IMR-90 (cell line): ENCODE measurements around the gene EEF1AKMT1. TPM values are rescaled to one million over a fixed set of nuclear protein-coding genes. Genes with fewer than 3 reads are reported as not detected.

Source experiments
- ATAC-seq: fragments of 200-7000 bp; cut with Tn5 transposase; 2 replicates; pipeline ENCODE4 v1.9.1; 2020; ENCODE audit warnings: low read depth, mild to moderate bottlenecking, moderate library complexity
- BruUV-seq: library from RNA; stranded (reverse); fragments of 400-500 nt; replicated peaks from 2 replicates; lab custom pipeline; 2021; lab: Mats Ljungman, UMichigan
- CTCF ChIA-PET: fragments of 300-600 bp; formaldehyde crosslinking; extraction: SDS; loops from one replicate; lab custom pipeline; 2021; ENCODE audit warnings: antibody characterized with exemption; lab: Yijun Ruan, JAX
- POLR2A ChIA-PET: fragments of 300-600 bp; sonication (Branson Sonifier 250); formaldehyde crosslinking; loops from one replicate; lab custom pipeline; 2022; ENCODE audit warnings: antibody characterized with exemption; ENCODE audit not compliant: unreplicated experiment; lab: Charles Lee
- DNase-seq: peaks from one replicate; pipeline ENCODE4 v3.0.0; 2013
- H2AFZ ChIP-seq: replicated peaks from 2 replicates; pipeline ENCODE3; 2013; ENCODE audit warnings: low read length, mild to moderate bottlenecking; ENCODE audit not compliant: poor library complexity
- H2AK5ac ChIP-seq: 2 replicates; pipeline ENCODE4 v1.6.1; 2013; ENCODE audit warnings: low read depth, low read length, inconsistent platforms
- H2AK9ac ChIP-seq: replicated peaks from 2 replicates; pipeline ENCODE3; 2013; ENCODE audit warnings: mild to moderate bottlenecking, low read depth, low read length, moderate library complexity; ENCODE audit not compliant: poor library complexity
- H2BK120ac ChIP-seq: 2 replicates; pipeline ENCODE4 v1.6.1; 2013; ENCODE audit warnings: low read depth, low read length, inconsistent platforms
- H2BK15ac ChIP-seq: 3 replicates; pipeline ENCODE4 v1.6.1; 2013; ENCODE audit warnings: low read depth, low read length, inconsistent platforms
- H2BK20ac ChIP-seq: 2 replicates; pipeline ENCODE4 v1.6.1; 2013; ENCODE audit warnings: low read depth, mild to moderate bottlenecking, inconsistent platforms, low read length, moderate library complexity
- H2BK5ac ChIP-seq: 2 replicates; pipeline ENCODE4 v1.6.1; 2013; ENCODE audit warnings: mild to moderate bottlenecking, low read depth, low read length, inconsistent platforms; ENCODE audit not compliant: poor library complexity, severe bottlenecking
- H3K14ac ChIP-seq: replicated peaks from 2 replicates; pipeline ENCODE4 v1.6.1; 2013; ENCODE audit warnings: low read depth, low read length, inconsistent platforms
- H3K18ac ChIP-seq: 2 replicates; pipeline ENCODE4 v1.6.1; 2013; ENCODE audit warnings: low read depth, low read length, control low read depth
- H3K23ac ChIP-seq: 2 replicates; pipeline ENCODE4 v1.6.1; 2013; ENCODE audit warnings: low read depth, low read length, inconsistent platforms
- H3K27ac ChIP-seq: 2 replicates; pipeline ENCODE4 v1.5.1; 2013; ENCODE audit warnings: mild to moderate bottlenecking, control low read depth, low read length; ENCODE audit not compliant: insufficient read depth
- H3K27me3 ChIP-seq: 2 replicates; pipeline ENCODE4 v1.6.1; 2013; ENCODE audit warnings: low read length; ENCODE audit not compliant: control insufficient read depth, insufficient read depth
- H3K36me3 ChIP-seq: 2 replicates; pipeline ENCODE4 v1.6.1; 2013; ENCODE audit warnings: low read length, mixed read lengths; ENCODE audit not compliant: control insufficient read depth, insufficient read depth
- H3K4ac ChIP-seq: 2 replicates; pipeline ENCODE4 v1.6.1; 2013; ENCODE audit warnings: low read depth, low read length, inconsistent platforms
- H3K4me1 ChIP-seq: 2 replicates; pipeline ENCODE4 v1.6.1; 2013; ENCODE audit warnings: low read length, mixed read lengths; ENCODE audit not compliant: control insufficient read depth, insufficient read depth
- H3K4me2 ChIP-seq: 2 replicates; pipeline ENCODE4 v1.6.1; 2013; ENCODE audit warnings: low read depth, mild to moderate bottlenecking, control low read depth, low read length, moderate library complexity
- H3K4me3 ChIP-seq: 2 replicates; pipeline ENCODE4 v1.5.1; 2013; ENCODE audit warnings: low read depth, mild to moderate bottlenecking, control low read depth, low read length, moderate library complexity; ENCODE audit not compliant: insufficient read depth
- H3K56ac ChIP-seq: 2 replicates; pipeline ENCODE4 v1.6.1; 2013; ENCODE audit warnings: low read length, inconsistent platforms; ENCODE audit not compliant: insufficient read depth; ENCODE audit errors: extremely low read depth
- H3K79me1 ChIP-seq, 2 experiments: 2 replicates each; pipeline ENCODE4 v1.6.1; 2013; ENCODE audit warnings: low read length in 2 of 2, inconsistent platforms in 1 of 2, low read depth in 1 of 2
- H3K9ac ChIP-seq: 2 replicates; pipeline ENCODE4 v1.6.1; 2013; ENCODE audit warnings: low read depth, low read length, control low read depth
- H3K9me1 ChIP-seq: 2 replicates; pipeline ENCODE4 v1.6.1; 2013; ENCODE audit warnings: low read length, inconsistent platforms; ENCODE audit not compliant: insufficient read depth
- H3K9me3 ChIP-seq: 2 replicates; pipeline ENCODE4 v1.6.1; 2013; ENCODE audit warnings: low read length; ENCODE audit not compliant: control insufficient read depth, insufficient read depth
- H4K20me1 ChIP-seq: 2 replicates; pipeline ENCODE4 v1.6.1; 2013; ENCODE audit warnings: low read length, inconsistent platforms; ENCODE audit not compliant: insufficient read depth
- H4K5ac ChIP-seq: 2 replicates; pipeline ENCODE4 v1.6.1; 2013; ENCODE audit warnings: mild to moderate bottlenecking, low read depth, low read length, control low read depth
- H4K8ac ChIP-seq, 2 experiments: 2 replicates each; pipeline ENCODE4 v1.6.1; 2013; ENCODE audit warnings: low read depth in 2 of 2, low read length in 2 of 2, control low read depth in 1 of 2, inconsistent platforms in 1 of 2
- H4K91ac ChIP-seq: 2 replicates; pipeline ENCODE4 v1.6.1; 2013; ENCODE audit warnings: low read depth, low read length, inconsistent platforms; ENCODE audit not compliant: insufficient read depth
- BHLHE40 ChIP-seq: fragments of 150-350 bp; IDR thresholded peaks from 2 replicates; pipeline ENCODE4 v1.6.1; 2016; ENCODE audit warnings: mild to moderate bottlenecking, low read depth, low read length
- CEBPB ChIP-seq: IDR thresholded peaks from 2 replicates; pipeline ENCODE4 v1.6.1; 2012; ENCODE audit warnings: low read depth, low read length, improper control_type of control experiment
- CHD1 ChIP-seq: IDR thresholded peaks from 2 replicates; pipeline ENCODE4 v1.6.1; 2012; ENCODE audit warnings: low read depth, low read length, improper control_type of control experiment
- FOS ChIP-seq: fragments of 150-350 bp; IDR thresholded peaks from 2 replicates; pipeline ENCODE4 v1.6.1; 2016; ENCODE audit warnings: low read depth, low read length
- MAFK ChIP-seq: IDR thresholded peaks from 2 replicates; pipeline ENCODE4 v1.6.1; 2012; ENCODE audit warnings: low read depth, low read length, improper control_type of control experiment
- MAZ ChIP-seq: IDR thresholded peaks from 2 replicates; pipeline ENCODE4 v1.6.1; 2012; ENCODE audit warnings: low read depth, mild to moderate bottlenecking, low read length, improper control_type of control experiment, moderate library complexity, borderline replicate concordance
- MXI1 ChIP-seq: IDR thresholded peaks from 2 replicates; pipeline ENCODE4 v1.6.1; 2012; ENCODE audit warnings: low read depth, mild to moderate bottlenecking, low read length, moderate library complexity, borderline replicate concordance
- NFE2L2 ChIP-seq: fragments of 150-350 bp; IDR thresholded peaks from 2 replicates; pipeline ENCODE4 v1.6.1; 2016; ENCODE audit warnings: low read depth, mild to moderate bottlenecking, low read length
- POLR2A ChIP-seq: IDR thresholded peaks from 2 replicates; pipeline ENCODE4 v1.6.1; 2012; ENCODE audit warnings: mild to moderate bottlenecking, low read depth, low read length
- RAD21 ChIP-seq: IDR thresholded peaks from 2 replicates; pipeline ENCODE4 v1.6.1; 2012; ENCODE audit warnings: low read length, improper control_type of control experiment
- RCOR1 ChIP-seq: IDR thresholded peaks from 2 replicates; pipeline ENCODE4 v1.6.1; 2012; ENCODE audit warnings: mild to moderate bottlenecking, low read length, improper control_type of control experiment; ENCODE audit not compliant: insufficient replicate concordance
- RFX5 ChIP-seq: IDR thresholded peaks from 2 replicates; pipeline ENCODE4 v1.8.0; 2012; ENCODE audit warnings: low read depth, mild to moderate bottlenecking, low read length, moderate library complexity
- SMC3 ChIP-seq: fragments of 150-350 bp; IDR thresholded peaks from 2 replicates; pipeline ENCODE4 v1.6.1; 2016; ENCODE audit warnings: low read depth, mild to moderate bottlenecking, antibody characterized with exemption, low read length, moderate library complexity
- WGBS, 2 experiments: methylation state at CpG; one replicate each; pipeline versions ENCODE4 v1.1.5 to v1.1.7; 2013; ENCODE audit warnings: missing lambda C conversion rate in 2 of 2; ENCODE audit not compliant: insufficient read length in 1 of 2; ENCODE audit errors: extremely low coverage in 2 of 2; 5-methylcytosine and 5-hydroxymethylcytosine counted together
- dilution Hi-C: fragments of 300-500 bp; cut with HindIII; formaldehyde crosslinking; loops from one replicate; pipeline ENCODE4 v1.14.3; 2018; ENCODE audit warnings: low sequenced_read_pairs; ENCODE audit not compliant: unreplicated experiment
- in situ Hi-C: fragments of 300-500 bp; cut with MboI; formaldehyde crosslinking; loops from 3 replicates; pipeline ENCODE4 v1.14.3; 2019; ENCODE audit warnings: low sequenced_read_pairs, inconsistent platforms, mixed read lengths
- intact Hi-C: fragments of 100-400 bp; cut with micrococcal nuclease; formaldehyde crosslinking; loops from 2 replicates; pipeline ENCODE4 v1.10.0; 2022
- polyA plus RNA-seq, 3 experiments: library from polyadenylated mRNA; depleted of rRNA; stranded (reverse); fragments of >200 nt; gene quantifications; 2 replicates each; pipeline ENCODE4 v1.2.3, GENCODE V29; 2012; ENCODE audit warnings: low replicate concordance in 1 of 3
- total RNA-seq: library from RNA; depleted of rRNA; stranded (reverse); fragments of >200 nt; gene quantifications from 2 replicates; pipeline ENCODE4 v1.2.3, GENCODE V29; 2012
- TF ChIP-seq, protein P1 (sequence below): fragments of 150-350 bp; IDR thresholded peaks from 2 replicates; pipeline ENCODE4 v1.6.1; 2017; ENCODE audit warnings: mild to moderate bottlenecking, antibody characterized with exemption, low read length, low read depth
- TF ChIP-seq, protein P2 (sequence below): fragments of 150-350 bp; IDR thresholded peaks from 2 replicates; pipeline ENCODE4 v1.6.1; 2016; ENCODE audit warnings: low read depth, mild to moderate bottlenecking, low read length, moderate library complexity, borderline replicate concordance

Gene EEF1AKMT1
- total and polyA plus RNA-seq, 2 of the 4 experiments (the other 2 are of a cell fraction) = 10.0 to 10.6 TPM

DNA sequence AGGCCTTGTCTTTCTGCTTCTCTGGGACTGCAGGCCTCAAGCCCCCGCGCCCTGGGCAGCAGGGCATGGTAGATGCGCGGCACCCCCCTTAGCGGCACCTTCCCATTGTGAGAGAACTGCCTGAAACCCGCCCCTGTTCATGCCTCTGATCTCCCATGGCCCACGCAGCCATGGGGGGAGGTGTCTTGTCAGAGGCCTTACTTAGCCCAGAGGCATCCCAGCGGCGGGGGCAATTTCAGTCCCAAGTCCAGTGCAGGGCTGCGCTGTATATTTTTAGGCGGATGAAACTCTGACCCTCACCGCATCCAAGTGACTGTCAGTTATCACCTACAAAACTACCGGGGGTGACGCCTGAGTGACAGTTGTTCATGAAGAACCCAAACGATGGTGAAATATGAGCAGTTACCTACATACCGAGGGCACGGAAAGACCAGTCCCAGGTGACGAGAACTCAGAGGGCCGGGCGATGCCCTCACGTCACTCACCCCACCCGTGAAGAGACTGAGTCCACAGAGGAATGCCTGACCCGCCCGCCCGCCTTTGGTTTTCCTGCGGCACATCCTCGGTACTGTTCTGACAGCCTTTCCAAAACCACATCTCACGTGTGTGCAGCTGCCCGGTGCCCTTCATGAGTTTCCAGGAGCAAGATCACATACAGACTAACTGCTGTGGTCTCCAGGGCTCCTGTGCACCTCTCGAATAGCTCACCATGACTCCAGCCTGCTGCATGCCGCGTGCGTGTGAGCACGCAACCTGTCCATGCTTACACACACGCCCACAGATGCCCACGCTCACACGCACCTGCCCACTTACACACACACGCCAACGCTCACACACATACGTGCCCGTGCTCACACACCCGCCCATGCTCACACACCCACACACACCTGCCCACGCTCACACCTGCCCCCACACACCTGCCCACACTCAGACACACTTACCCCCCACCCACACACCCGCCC, 55.9 kb downstream of the EEF1AKMT1 start:
- Histone ChIP-seq H3K4me1 (peaks cover 10% of the 10 kb centered on the region), H3K4ac (no peak overlapping the region), H3K36me3 (no peaks in the 10 kb centered on the region), H3K4me2 (no peak overlapping the region), H2AK5ac (no peak overlapping the region), H2AK9ac (peak overlapping the region; percentile 8), H3K56ac (no peak overlapping the region), H4K5ac (no peak overlapping the region), H2BK15ac (no peak overlapping the region), H4K20me1 (no peaks in the 10 kb centered on the region), H2AFZ (no peak overlapping the region), H3K79me1 (no peaks in the 10 kb centered on the region), H3K4me3 (no peak overlapping the region), H3K23ac (no peak overlapping the region), H2BK120ac (no peak overlapping the region), H3K9me3 (no peaks in the 10 kb centered on the region), H2BK20ac (no peak overlapping the region), H4K8ac (no peak overlapping the region), H3K9ac (no peak overlapping the region), H3K9me1 (peaks cover 6% of the 10 kb centered on the region; the same call in 1 of the 2 replicates), H3K14ac (no peak overlapping the region), H4K91ac (no peak overlapping the region), H2BK5ac (no peak overlapping the region), H3K27me3 (peaks cover 9% of the 10 kb centered on the region), H3K27ac (no peak overlapping the region), H3K18ac (no peak overlapping the region)
- 93% methylated on average over 32 of the region's 44 CpGs; no CpG with 5 or more reads in 1 of the 2 experiments for WGBS, 2 experiments
- no peak for DNase-seq
- POLR2A ChIA-PET = no interaction called here
- intact Hi-C loops = no loop called here
- in situ Hi-C loops = loop anchor here (5.0 to 25.0 kb wide), 2 partner anchors 204 to 531 kb away; partner anchors contain the start of gene GJB2
- ATAC-seq = no peak
- CTCF ChIA-PET = no interaction called here
- dilution Hi-C loops = no loop called here
- BruUV-seq = no TSS peak
- TF ChIP-seq MAFK (no peak), BHLHE40 (no peak), NFE2L2 (no peak), FOS (no peak), RFX5 (no peak), SMC3 (no peak), MAZ (no peak), RCOR1 (no peak), POLR2A (no peak), MXI1 (no peak), CEBPB (no peak), RAD21 (no peak), CHD1 (no peak)
- TF ChIP-seq, protein P1, sequence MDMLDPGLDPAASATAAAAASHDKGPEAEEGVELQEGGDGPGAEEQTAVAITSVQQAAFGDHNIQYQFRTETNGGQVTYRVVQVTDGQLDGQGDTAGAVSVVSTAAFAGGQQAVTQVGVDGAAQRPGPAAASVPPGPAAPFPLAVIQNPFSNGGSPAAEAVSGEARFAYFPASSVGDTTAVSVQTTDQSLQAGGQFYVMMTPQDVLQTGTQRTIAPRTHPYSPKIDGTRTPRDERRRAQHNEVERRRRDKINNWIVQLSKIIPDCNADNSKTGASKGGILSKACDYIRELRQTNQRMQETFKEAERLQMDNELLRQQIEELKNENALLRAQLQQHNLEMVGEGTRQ = no peak
- TF ChIP-seq, protein P2, sequence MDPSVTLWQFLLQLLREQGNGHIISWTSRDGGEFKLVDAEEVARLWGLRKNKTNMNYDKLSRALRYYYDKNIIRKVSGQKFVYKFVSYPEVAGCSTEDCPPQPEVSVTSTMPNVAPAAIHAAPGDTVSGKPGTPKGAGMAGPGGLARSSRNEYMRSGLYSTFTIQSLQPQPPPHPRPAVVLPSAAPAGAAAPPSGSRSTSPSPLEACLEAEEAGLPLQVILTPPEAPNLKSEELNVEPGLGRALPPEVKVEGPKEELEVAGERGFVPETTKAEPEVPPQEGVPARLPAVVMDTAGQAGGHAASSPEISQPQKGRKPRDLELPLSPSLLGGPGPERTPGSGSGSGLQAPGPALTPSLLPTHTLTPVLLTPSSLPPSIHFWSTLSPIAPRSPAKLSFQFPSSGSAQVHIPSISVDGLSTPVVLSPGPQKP = no peak
